Measurements from ENCODE around the gene SOCS7.

DNA sequence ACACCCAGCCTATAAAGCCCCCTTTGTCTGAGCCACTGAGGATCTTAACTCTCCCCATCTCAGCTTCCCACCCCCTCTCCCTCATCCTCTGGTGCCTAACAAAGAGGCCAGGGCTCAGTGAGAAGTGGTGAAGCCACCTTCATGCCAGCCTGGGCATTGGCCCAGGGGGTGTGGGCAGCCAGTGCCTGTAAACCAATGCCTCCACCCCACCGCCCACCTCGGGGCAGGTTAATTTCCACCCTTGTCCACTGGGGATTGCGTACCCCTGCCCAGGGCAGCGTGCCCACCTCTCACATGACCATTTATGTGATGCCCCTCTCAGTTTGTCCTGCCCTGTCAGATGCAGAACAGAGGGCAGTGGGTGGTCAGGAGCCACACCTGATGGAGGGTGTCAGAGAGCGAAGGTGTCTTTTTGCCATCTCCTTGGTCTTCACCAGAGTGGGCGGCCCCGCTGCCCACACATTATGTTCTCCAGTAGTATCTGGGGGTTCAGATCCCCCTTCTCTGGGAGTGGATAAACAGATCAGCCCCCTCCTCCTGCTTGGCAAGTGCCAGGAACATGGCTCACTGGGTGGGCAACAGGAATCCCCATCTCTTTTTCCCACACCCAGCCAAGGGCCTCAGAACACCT lies 66.5 kb downstream of the SOCS7 start:
- TF ChIP-seq POLR2A (IDR thresholded peaks at IDR 0.05) (no peak), CTCF (IDR thresholded peaks at IDR 0.05) (no peak)

All from prostate gland (tissue), 2 donors.